Measurements from ENCODE around the gene CRACDL. TPM values are rescaled to one million over a fixed set of nuclear protein-coding genes. Genes with fewer than 3 reads are reported as not detected.

CRACDL gene
- total and polyA plus RNA-seq, 2 donors (not counting 3 experiments of a cell fraction or from before 2014, with no cell fraction given): 0.92 to 6.3 TPM

DNA sequence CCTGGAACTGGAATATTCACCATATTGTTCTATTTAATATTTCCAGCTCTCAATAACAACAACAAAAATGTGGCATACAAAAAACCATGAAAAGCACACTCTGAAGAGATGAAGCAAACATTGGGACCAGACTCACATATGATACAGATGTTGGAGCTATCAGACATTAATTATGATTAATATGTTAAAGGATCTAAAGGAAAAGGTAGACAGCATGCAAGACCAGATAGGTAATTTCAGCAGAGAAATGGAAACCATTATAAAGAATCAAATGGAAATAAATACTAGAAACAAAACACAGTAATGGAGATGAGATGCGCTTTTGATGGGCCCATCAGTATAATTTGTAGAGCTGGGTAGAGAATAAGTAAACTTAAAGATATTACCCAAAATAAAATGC, 154.2 kb downstream of the CRACDL start:
- dilution Hi-C loops (cut with MboI; ENCODE audit: extremely low pct_ligation_motif_present, low sequenced_read_pairs) (no loop called here), intact Hi-C loops (cut with micrococcal nuclease) (no loop called here)
- Histone ChIP-seq H3K4me3 (replicated peaks in 1 of 3; ENCODE audit: insufficient read depth in 1 of 3, low read depth in 1 of 3, low read length in 3 of 3) (no peak overlapping the region), H3K9ac (replicated peaks; ENCODE audit: extremely low read depth, insufficient read depth, low read length) (no peak overlapping the region), H3K9me1 (replicated peaks; ENCODE audit: control insufficient read depth, extremely low read depth, insufficient read depth, low read length) (no peaks in the 10 kb centered on the region), H3K27me3 (ENCODE audit: control insufficient read depth in 2 of 2, insufficient read depth in 2 of 2, low read length in 2 of 2) (no peaks in the 10 kb centered on the region), H3K4me2 (ENCODE audit: insufficient read depth, low read length) (no peak overlapping the region), H2AFZ (ENCODE audit: low read depth, low read length) (no peak overlapping the region), H3K79me2 (ENCODE audit: control insufficient read depth, insufficient read depth, low read length) (no peaks in the 10 kb centered on the region), H4K20me1 (replicated peaks; ENCODE audit: control insufficient read depth, extremely low read depth, insufficient read depth, low read length) (no peaks in the 10 kb centered on the region), H3K27ac (ENCODE audit: insufficient read depth, low read depth, low read length) (no peak overlapping the region), H3K36me3 (ENCODE audit: control insufficient read depth in 2 of 2, extremely low read depth in 1 of 2, insufficient read depth in 2 of 2, low read length in 2 of 2) (no peaks in the 10 kb centered on the region), H3K9me3 (replicated peaks; ENCODE audit: control insufficient read depth, insufficient read depth, low read length) (no peaks in the 10 kb centered on the region), H3K4me1 (ENCODE audit: control insufficient read depth, extremely low read depth, insufficient read depth, low read length) (no peaks in the 10 kb centered on the region)
- DNase-seq (ENCODE audit: low read depth, low spot score): no peak
- BruUV-seq (replicated peaks): no TSS peak
- ChIA-PET CTCF (interaction anchor here (1.5 kb wide), 1 partner anchor 14 kb away, joined by 4 read pairs; no protein-coding TSS in a partner anchor), POLR2A (no interaction called here)
- no peak for FAIRE-seq
- no peak for TF ChIP-seq POLR2AphosphoS5 (IDR thresholded peaks at IDR 0.05; ENCODE audit: insufficient read depth, low read depth, low read length)
- TF ChIP-seq, protein P1, sequence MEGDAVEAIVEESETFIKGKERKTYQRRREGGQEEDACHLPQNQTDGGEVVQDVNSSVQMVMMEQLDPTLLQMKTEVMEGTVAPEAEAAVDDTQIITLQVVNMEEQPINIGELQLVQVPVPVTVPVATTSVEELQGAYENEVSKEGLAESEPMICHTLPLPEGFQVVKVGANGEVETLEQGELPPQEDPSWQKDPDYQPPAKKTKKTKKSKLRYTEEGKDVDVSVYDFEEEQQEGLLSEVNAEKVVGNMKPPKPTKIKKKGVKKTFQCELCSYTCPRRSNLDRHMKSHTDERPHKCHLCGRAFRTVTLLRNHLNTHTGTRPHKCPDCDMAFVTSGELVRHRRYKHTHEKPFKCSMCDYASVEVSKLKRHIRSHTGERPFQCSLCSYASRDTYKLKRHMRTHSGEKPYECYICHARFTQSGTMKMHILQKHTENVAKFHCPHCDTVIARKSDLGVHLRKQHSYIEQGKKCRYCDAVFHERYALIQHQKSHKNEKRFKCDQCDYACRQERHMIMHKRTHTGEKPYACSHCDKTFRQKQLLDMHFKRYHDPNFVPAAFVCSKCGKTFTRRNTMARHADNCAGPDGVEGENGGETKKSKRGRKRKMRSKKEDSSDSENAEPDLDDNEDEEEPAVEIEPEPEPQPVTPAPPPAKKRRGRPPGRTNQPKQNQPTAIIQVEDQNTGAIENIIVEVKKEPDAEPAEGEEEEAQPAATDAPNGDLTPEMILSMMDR (IDR thresholded peaks at IDR 0.05; ENCODE audit: extremely low read depth in 1 of 2, insufficient read depth in 1 of 2, low read depth in 1 of 2, low read length in 2 of 2): no peak
- no peak for TF ChIP-seq EZH2 (IDR thresholded peaks at IDR 0.05; ENCODE audit: borderline replicate concordance, low read depth, low read length, severe bottlenecking)
- TF ChIP-seq, protein P2, sequence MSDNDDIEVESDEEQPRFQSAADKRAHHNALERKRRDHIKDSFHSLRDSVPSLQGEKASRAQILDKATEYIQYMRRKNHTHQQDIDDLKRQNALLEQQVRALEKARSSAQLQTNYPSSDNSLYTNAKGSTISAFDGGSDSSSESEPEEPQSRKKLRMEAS (IDR thresholded peaks at IDR 0.05; ENCODE audit: insufficient read depth, insufficient read length): no peak
- no peak for TF ChIP-seq JUN (IDR thresholded peaks at IDR 0.05; ENCODE audit: borderline replicate concordance, insufficient read depth, insufficient read length, low read depth)
- no peak for TF ChIP-seq MYC (IDR thresholded peaks at IDR 0.05; ENCODE audit: low read depth, low read length)
- TF ChIP-seq FOS (IDR thresholded peaks at IDR 0.05; ENCODE audit: borderline replicate concordance, insufficient read depth, low read length): no peak
- no peak for TF ChIP-seq GATA2 (IDR thresholded peaks at IDR 0.05; ENCODE audit: insufficient read depth, insufficient read length, low read depth, low read length)
- no peak for TF ChIP-seq POLR2A (IDR thresholded peaks at IDR 0.05; ENCODE audit: low read depth, low read length)
